ENCODE results near the gene PRR13. TPM values are rescaled to one million over a fixed set of nuclear protein-coding genes. Genes with fewer than 3 reads are reported as not detected.
"Not testable (repeated sequence)": the region's sequence is repeated elsewhere in the genome, so short reads cannot be mapped to it uniquely, and the experiment has no call there.

Gene PRR13
- total and polyA plus RNA-seq, 2 of the 8 experiments (the other 6 are each of a cell fraction or from before 2014, with no cell fraction given), result 82.9 to 185 TPM

GRCh38 chr12:53417291-53417816 lies 24.2 kb upstream of the PRR13 start:
- H2AFZ ChIP-seq (ENCODE audit: low read length); H4K5ac ChIP-seq (ENCODE audit: insufficient read length, low read depth, low read length); H3K23me2 ChIP-seq (ENCODE audit: low read depth, low read length); H4K8ac ChIP-seq (ENCODE audit: extremely low read depth, insufficient read depth, low read length); H3K23ac ChIP-seq (ENCODE audit: insufficient read length); H2BK12ac ChIP-seq (ENCODE audit: low read depth, low read length); H3K9me3 ChIP-seq (ENCODE audit: insufficient read depth in 2 of 2, low read depth in 1 of 2, low read length in 1 of 2); H3K14ac ChIP-seq (ENCODE audit: insufficient read length); H2BK15ac ChIP-seq (ENCODE audit: low read length); H3K18ac ChIP-seq (ENCODE audit: extremely low read depth, low read length); H3K4me3 ChIP-seq (ENCODE audit: extremely low read depth in 1 of 4, insufficient read depth in 2 of 4, low read depth in 3 of 4, low read length in 4 of 4); H2BK20ac ChIP-seq (ENCODE audit: low read length); H4K91ac ChIP-seq (replicated peaks; ENCODE audit: insufficient read length, low read length); H3K4me2 ChIP-seq (ENCODE audit: insufficient read depth in 1 of 2, low read depth in 2 of 2, low read length in 2 of 2); H2AK5ac ChIP-seq (ENCODE audit: low read depth, low read length); DNase-seq (ENCODE audit: low read depth in 1 of 2, low spot score in 2 of 2); H2BK120ac ChIP-seq (replicated peaks; ENCODE audit: low read depth, low read length); H3K27ac ChIP-seq (ENCODE audit: low read depth, low read length); H4K20me1 ChIP-seq (replicated peaks in 1 of 2; ENCODE audit: control insufficient read depth in 1 of 2, insufficient read depth in 2 of 2, low read length in 2 of 2); H3K4me1 ChIP-seq (replicated peaks in 1 of 4; ENCODE audit: control insufficient read depth in 3 of 4, insufficient read depth in 4 of 4, low read length in 3 of 4); H3K79me2 ChIP-seq (ENCODE audit: control insufficient read depth in 1 of 2, insufficient read depth in 2 of 2, low read length in 2 of 2); H2BK5ac ChIP-seq (ENCODE audit: low read depth, low read length); H3K56ac ChIP-seq (replicated peaks; ENCODE audit: insufficient read length, low read depth, low read length); H3K27me3 ChIP-seq (replicated peaks in 1 of 4; ENCODE audit: control insufficient read depth in 3 of 4, extremely low read depth in 1 of 4, insufficient read depth in 3 of 4, low read length in 3 of 4); H3K9ac ChIP-seq (replicated peaks in 1 of 4; ENCODE audit: extremely low read depth in 1 of 4, low read depth in 3 of 4, low read length in 3 of 4); FAIRE-seq; H3K4ac ChIP-seq (replicated peaks; ENCODE audit: insufficient read length, low read depth, low read length); H3K79me1 ChIP-seq (ENCODE audit: low read depth, low read length): not testable (repeated sequence)
- CTCF ChIA-PET (ENCODE audit: partially characterized antibody), result interaction anchor here (0.6 to 2.8 kb wide), 9 partner anchors 13 to 1160 kb away, joined by 3 to 24 read pairs (median 4); no protein-coding TSS in a partner anchor
- POLR2A ChIA-PET (ENCODE audit: partially characterized antibody), result interaction anchor here (0.6 to 2.0 kb wide), 13 partner anchors 8 to 219 kb away, joined by 3 to 10 read pairs (median 3); no protein-coding TSS in a partner anchor
- H3K36me3 ChIP-seq (ENCODE audit: control insufficient read depth in 2 of 4, insufficient read depth in 4 of 4, low read length in 3 of 4), result peaks cover under 1 to 13% (median 2%) of the 10 kb centered on the region in 4 experiments; a peak in 4 of 8 replicates
- whole genome bisulfite sequencing, 2 experiments (ENCODE audit: extremely low coverage in 1 of 2, insufficient coverage in 1 of 2, insufficient read length in 1 of 2, insufficient replicate concordance in 2 of 2, low coverage in 1 of 2, low lambda C conversion rate in 2 of 2, missing lambda C conversion rate in 1 of 2), result 90% methylated on average over 9 of the region's 9 CpGs; no CpG with 5 or more reads in 1 of the 2 experiments
